PC-3 (cell line): ENCODE results near the gene CNST.

Experiments
- EZH2 ChIP-seq: fragments of 300-600 bp; sonication (generic); IDR thresholded peaks from one replicate; pipeline ENCODE4 v1.6.1; 2017; ENCODE audit warnings: antibody characterized with exemption, mild to moderate bottlenecking, low read length; ENCODE audit not compliant: unreplicated experiment
- TF ChIP-seq, protein P1 (sequence below): fragments of 300-600 bp; sonication (generic); conservative IDR thresholded peaks from 2 replicates; pipeline ENCODE4 v1.5.1; 2017; ENCODE audit warnings: antibody characterized with exemption, low read depth, mild to moderate bottlenecking, low read length

GRCh38 chr1:246591504-246591903, 25.2 kb downstream of the CNST start:
- TF ChIP-seq, protein P1, sequence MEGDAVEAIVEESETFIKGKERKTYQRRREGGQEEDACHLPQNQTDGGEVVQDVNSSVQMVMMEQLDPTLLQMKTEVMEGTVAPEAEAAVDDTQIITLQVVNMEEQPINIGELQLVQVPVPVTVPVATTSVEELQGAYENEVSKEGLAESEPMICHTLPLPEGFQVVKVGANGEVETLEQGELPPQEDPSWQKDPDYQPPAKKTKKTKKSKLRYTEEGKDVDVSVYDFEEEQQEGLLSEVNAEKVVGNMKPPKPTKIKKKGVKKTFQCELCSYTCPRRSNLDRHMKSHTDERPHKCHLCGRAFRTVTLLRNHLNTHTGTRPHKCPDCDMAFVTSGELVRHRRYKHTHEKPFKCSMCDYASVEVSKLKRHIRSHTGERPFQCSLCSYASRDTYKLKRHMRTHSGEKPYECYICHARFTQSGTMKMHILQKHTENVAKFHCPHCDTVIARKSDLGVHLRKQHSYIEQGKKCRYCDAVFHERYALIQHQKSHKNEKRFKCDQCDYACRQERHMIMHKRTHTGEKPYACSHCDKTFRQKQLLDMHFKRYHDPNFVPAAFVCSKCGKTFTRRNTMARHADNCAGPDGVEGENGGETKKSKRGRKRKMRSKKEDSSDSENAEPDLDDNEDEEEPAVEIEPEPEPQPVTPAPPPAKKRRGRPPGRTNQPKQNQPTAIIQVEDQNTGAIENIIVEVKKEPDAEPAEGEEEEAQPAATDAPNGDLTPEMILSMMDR: no peak
- no peak for TF ChIP-seq EZH2
